OCI-LY7 (cell line): Measurements from ENCODE around the gene SATB1. TPM values are rescaled to one million over a fixed set of nuclear protein-coding genes. Genes with fewer than 3 reads are reported as not detected.

Source experiments
- BruUV-seq: library from RNA; stranded (reverse); fragments of 400-500 nt; replicated peaks from 2 replicates; lab custom pipeline; 2021; lab: Mats Ljungman, UMichigan
- CTCF ChIA-PET: fragments of 300-600 bp; sonication (Branson Sonifier 250); formaldehyde crosslinking; loops from one replicate; lab custom pipeline; 2022; ENCODE audit warnings: antibody characterized with exemption; ENCODE audit not compliant: unreplicated experiment; lab: Charles Lee
- POLR2A ChIA-PET: fragments of 300-600 bp; sonication (Branson Sonifier 250); formaldehyde crosslinking; loops from one replicate; lab custom pipeline; 2022; ENCODE audit warnings: antibody characterized with exemption; lab: Charles Lee
- DNase-seq: peaks from one replicate; pipeline ENCODE4 v3.0.0-alpha.2; 2015; ENCODE audit warnings: low spot score
- H2AFZ ChIP-seq: fragments of 200-600 bp; sonication (generic), shearing (Covaris generic); 2 replicates; pipeline ENCODE4 v1.6.1; 2014; ENCODE audit warnings: mild to moderate bottlenecking, antibody characterized with exemption, low read length, moderate library complexity
- H3K27ac ChIP-seq: fragments of 200-600 bp; sonication (generic); 2 replicates; pipeline ENCODE4 v1.5.1; 2014; ENCODE audit warnings: mixed run types, low read depth, mild to moderate bottlenecking, moderate library complexity, low read length, inconsistent platforms; ENCODE audit not compliant: poor library complexity, severe bottlenecking
- H3K36me3 ChIP-seq: fragments of 200-600 bp; sonication (generic); 2 replicates; pipeline ENCODE4 v1.6.1; 2014; ENCODE audit warnings: mild to moderate bottlenecking, antibody characterized with exemption, low read length, moderate library complexity, mixed read lengths; ENCODE audit not compliant: insufficient read depth
- H3K4me1 ChIP-seq: fragments of 200-600 bp; sonication (generic); 2 replicates; pipeline ENCODE4 v1.5.1; 2014; ENCODE audit warnings: mild to moderate bottlenecking, low read length; ENCODE audit not compliant: insufficient read depth, poor library complexity, severe bottlenecking
- H3K4me2 ChIP-seq: fragments of 200-600 bp; sonication (generic); 2 replicates; pipeline ENCODE4 v1.6.1; 2014; ENCODE audit warnings: mild to moderate bottlenecking, low read length
- H3K4me3 ChIP-seq: fragments of 200-600 bp; sonication (generic); 2 replicates; pipeline ENCODE4 v1.5.1; 2014; ENCODE audit warnings: mild to moderate bottlenecking, low read depth, low read length; ENCODE audit not compliant: poor library complexity, severe bottlenecking
- H3K79me2 ChIP-seq: fragments of 200-600 bp; sonication (generic); 2 replicates; pipeline ENCODE4 v1.6.1; 2016; ENCODE audit warnings: low read depth, mild to moderate bottlenecking, low read length, moderate library complexity, mixed read lengths; ENCODE audit not compliant: insufficient read depth
- H3K9me2 ChIP-seq: fragments of 200-600 bp; sonication (generic); 2 replicates; pipeline ENCODE4 v1.6.1; 2016; ENCODE audit warnings: mild to moderate bottlenecking, low read length, mixed read lengths; ENCODE audit not compliant: insufficient read depth
- H3K9me3 ChIP-seq: fragments of 200-600 bp; sonication (generic); 2 replicates; pipeline ENCODE4 v1.6.1; 2014; ENCODE audit warnings: mild to moderate bottlenecking, mixed run types, low read length, mixed read lengths
- H4K20me1 ChIP-seq: fragments of 200-600 bp; sonication (generic); 2 replicates; pipeline ENCODE4 v1.6.1; 2014; ENCODE audit warnings: mild to moderate bottlenecking, antibody characterized with exemption, low read length, moderate library complexity, mixed read lengths; ENCODE audit not compliant: insufficient read depth
- EZH2phosphoT487 ChIP-seq: fragments of 200-600 bp; sonication (generic); IDR thresholded peaks from 2 replicates; pipeline ENCODE4 v1.6.1; 2018; ENCODE audit warnings: low read depth, borderline replicate concordance, mild to moderate bottlenecking, mixed run types, antibody characterized with exemption, low read length, moderate library complexity, mixed read lengths
- intact Hi-C: fragments of 100-400 bp; cut with micrococcal nuclease; formaldehyde crosslinking; loops from one replicate; pipeline ENCODE4 v1.10.0; 2022; ENCODE audit not compliant: unreplicated experiment
- total RNA-seq, 2 experiments: library from RNA; depleted of rRNA in 1 of 2; stranded (reverse); fragments of >200 nt in 1 of 2; shearing (Covaris generic) in 1 of 2; gene quantifications; 2 replicates each; pipeline ENCODE4 v1.2.3, GENCODE V29; 2014 to 2022
- TF ChIP-seq, protein P1 (sequence below): fragments of 200-600 bp; sonication (generic); conservative IDR thresholded peaks from 2 replicates; pipeline ENCODE4 v1.5.1; 2014; ENCODE audit warnings: mild to moderate bottlenecking, antibody characterized with exemption, low read length, moderate library complexity, mixed read lengths

Gene SATB1
- total RNA-seq, 2 experiments from 2014 or later = 2.5 to 5.6 TPM

GRCh38 chr3:18354701-18355100, 70.4 kb downstream of the SATB1 start:
- H3K4me2 ChIP-seq = no peak overlapping the region
- no peak for DNase-seq
- H3K4me3 ChIP-seq = no peak overlapping the region
- no peaks in the 10 kb centered on the region for H3K79me2 ChIP-seq
- H4K20me1 ChIP-seq = no peaks in the 10 kb centered on the region
- BruUV-seq = no TSS peak
- ChIA-PET CTCF (no interaction called here), POLR2A (no interaction called here)
- no peaks in the 10 kb centered on the region for H3K9me2 ChIP-seq
- no peak for TF ChIP-seq EZH2phosphoT487
- TF ChIP-seq, protein P1, sequence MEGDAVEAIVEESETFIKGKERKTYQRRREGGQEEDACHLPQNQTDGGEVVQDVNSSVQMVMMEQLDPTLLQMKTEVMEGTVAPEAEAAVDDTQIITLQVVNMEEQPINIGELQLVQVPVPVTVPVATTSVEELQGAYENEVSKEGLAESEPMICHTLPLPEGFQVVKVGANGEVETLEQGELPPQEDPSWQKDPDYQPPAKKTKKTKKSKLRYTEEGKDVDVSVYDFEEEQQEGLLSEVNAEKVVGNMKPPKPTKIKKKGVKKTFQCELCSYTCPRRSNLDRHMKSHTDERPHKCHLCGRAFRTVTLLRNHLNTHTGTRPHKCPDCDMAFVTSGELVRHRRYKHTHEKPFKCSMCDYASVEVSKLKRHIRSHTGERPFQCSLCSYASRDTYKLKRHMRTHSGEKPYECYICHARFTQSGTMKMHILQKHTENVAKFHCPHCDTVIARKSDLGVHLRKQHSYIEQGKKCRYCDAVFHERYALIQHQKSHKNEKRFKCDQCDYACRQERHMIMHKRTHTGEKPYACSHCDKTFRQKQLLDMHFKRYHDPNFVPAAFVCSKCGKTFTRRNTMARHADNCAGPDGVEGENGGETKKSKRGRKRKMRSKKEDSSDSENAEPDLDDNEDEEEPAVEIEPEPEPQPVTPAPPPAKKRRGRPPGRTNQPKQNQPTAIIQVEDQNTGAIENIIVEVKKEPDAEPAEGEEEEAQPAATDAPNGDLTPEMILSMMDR = no peak
- H3K27ac ChIP-seq = no peak overlapping the region
- no peaks in the 10 kb centered on the region for H3K9me3 ChIP-seq
- intact Hi-C loops = no loop called here
- no peaks in the 10 kb centered on the region for H3K36me3 ChIP-seq
- no peak overlapping the region for H2AFZ ChIP-seq
- H3K4me1 ChIP-seq = peaks cover under 1% of the 10 kb centered on the region

DNA sequence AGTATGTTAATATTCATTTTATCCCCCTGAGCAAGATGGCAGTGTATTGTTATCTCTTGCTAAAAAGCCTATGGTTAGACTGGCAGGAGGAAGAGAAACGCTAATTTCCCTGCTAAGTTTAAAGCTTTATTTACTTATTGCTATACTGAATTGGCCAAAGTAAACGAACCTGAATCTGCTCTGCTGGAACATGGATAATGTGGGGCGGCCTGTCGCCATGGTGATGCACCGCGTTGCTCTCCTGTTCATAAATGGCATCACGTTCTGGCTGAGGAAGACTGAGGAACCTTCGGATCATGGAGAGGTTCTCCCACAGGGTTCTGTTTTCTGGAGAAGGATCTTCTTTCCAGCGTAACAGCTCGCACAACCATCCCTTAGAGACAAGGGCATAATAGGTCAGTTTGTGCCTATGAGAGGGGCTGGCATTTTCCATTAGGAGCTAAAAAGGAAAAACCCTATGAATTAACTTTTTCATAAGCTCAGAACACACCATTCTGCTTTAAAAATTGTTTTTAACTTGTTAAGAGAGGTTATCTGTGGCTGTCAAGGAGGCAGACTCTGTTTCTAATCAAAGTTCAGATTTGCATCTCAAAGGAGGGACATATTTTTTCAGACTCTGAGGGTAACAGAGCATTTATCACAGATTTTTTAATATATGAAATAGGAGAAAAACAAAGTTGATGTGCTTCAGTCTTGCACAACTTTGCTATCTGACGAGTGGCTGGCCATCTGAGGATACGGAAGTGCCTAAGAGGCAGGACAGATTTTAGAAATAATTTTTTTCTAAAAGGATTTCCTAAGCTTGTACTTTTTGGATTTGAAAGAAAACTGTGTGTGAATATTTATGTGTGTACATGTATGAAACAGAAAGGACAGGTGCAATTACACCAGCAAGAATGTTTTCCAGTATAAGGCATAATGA, 73.1 kb downstream of the SATB1 start:
- no peak overlapping the region for H3K27ac ChIP-seq

More for the DNA sequence above, 73.1 kb downstream of the SATB1 start:
- no TSS peak for BruUV-seq
- Histone ChIP-seq H3K36me3 (no peaks in the 10 kb centered on the region), H3K4me1 (peaks cover 4% of the 10 kb centered on the region), H3K9me2 (no peaks in the 10 kb centered on the region), H4K20me1 (no peaks in the 10 kb centered on the region), H3K9me3 (no peaks in the 10 kb centered on the region), H3K4me3 (no peak overlapping the region), H3K4me2 (no peak overlapping the region), H3K79me2 (no peaks in the 10 kb centered on the region), H2AFZ (no peak overlapping the region)
- no peak for TF ChIP-seq EZH2phosphoT487
- TF ChIP-seq, protein P1 = no peak
- no peak for DNase-seq
- intact Hi-C loops = no loop called here
- ChIA-PET POLR2A (no interaction called here), CTCF (no interaction called here)
